Sigmoid colon (tissue), 7 donors: ENCODE data around the gene ZNF329. TPM values are rescaled to one million over a fixed set of nuclear protein-coding genes. Genes with fewer than 3 reads are reported as not detected.

Experiments
- DNase-seq: peaks from one replicate; pipeline ENCODE4 v3.0.0-alpha.2; 2019
- H3K27ac ChIP-seq, 4 donors: fragments of 200-600 bp; sonication (generic); one replicate each; pipeline ENCODE4 v1.5.1; 2016 to 2019; ENCODE audit warnings: mild to moderate bottlenecking in 1 of 4
- H3K27me3 ChIP-seq, 3 donors: fragments of 200-600 bp; sonication (generic); one replicate each; pipeline ENCODE4 v1.5.1; 2019; ENCODE audit warnings: mild to moderate bottlenecking in 1 of 3
- H3K36me3 ChIP-seq, 4 donors: fragments of 200-600 bp; sonication (generic); one replicate each; pipeline ENCODE4 v1.5.1; 2016 to 2019
- H3K4me1 ChIP-seq, 4 donors: fragments of 200-600 bp; sonication (generic); one replicate each; pipeline ENCODE4 v1.5.1; 2017 to 2019
- H3K4me3 ChIP-seq, 4 donors: fragments of 200-600 bp; sonication (generic); one replicate each; pipeline ENCODE4 v1.5.1; 2017 to 2019; ENCODE audit warnings: mild to moderate bottlenecking in 2 of 4, moderate library complexity in 1 of 4
- H3K9me3 ChIP-seq, 4 donors: fragments of 200-600 bp in 3 of 4; sonication (generic) in 3 of 4; one replicate each; pipeline versions ENCODE4 v1.5.1 to v1.6.1; 2013 to 2019
- EP300 ChIP-seq, 4 donors: sonication (generic); formaldehyde crosslinking; IDR thresholded peaks; one replicate each; pipeline ENCODE4 v1.6.1; 2017; ENCODE audit warnings: antibody characterized with exemption in 4 of 4
- POLR2A ChIP-seq, 2 donors: fragments of 450-650 bp; IDR thresholded peaks; one replicate each; pipeline ENCODE4 v1.6.1; 2016; ENCODE audit warnings: antibody characterized with exemption in 2 of 2, mild to moderate bottlenecking in 2 of 2, moderate library complexity in 2 of 2
- POLR2AphosphoS5 ChIP-seq, 4 donors: sonication (generic); formaldehyde crosslinking; IDR thresholded peaks; one replicate each; pipeline ENCODE4 v1.6.1; 2017; ENCODE audit warnings: antibody characterized with exemption in 4 of 4
- WGBS, 2 donors: extraction: QIAGEN DNeasy Blood & Tissue Kit; methylation state at CpG; one replicate each; pipeline ENCODE4 v1.1.7; 2013; 5-methylcytosine and 5-hydroxymethylcytosine counted together
- intact Hi-C: fragments of 100-400 bp; cut with DNase I; formaldehyde crosslinking; loops from one replicate; pipeline ENCODE4 v1.15.1; 2023
- polyA plus RNA-seq, 3 donors: library from polyadenylated mRNA; stranded (reverse); fragments of 200-250 nt; gene quantifications; one replicate each; pipeline ENCODE4 v1.2.3, GENCODE V29; 2013
- total RNA-seq, 4 donors: library from RNA; depleted of rRNA; stranded (reverse); fragments of >200 nt; gene quantifications; one replicate each; pipeline ENCODE4 v1.1.0, GENCODE V29; 2016
- TF ChIP-seq, protein P1 (sequence below), 4 experiments: fragments of 450-650 bp in 3 of 4; fragments of 200-600 bp in 1 of 4; IDR thresholded peaks; one replicate each; pipeline ENCODE4 v1.5.1; 2016 to 2019; ENCODE audit warnings: antibody characterized with exemption in 4 of 4, mild to moderate bottlenecking in 3 of 4, moderate library complexity in 2 of 4
- donor health status: healthy with polysubstance abuse.
- donor health status: Bipolar disorder and iron deficiency.
- donor health status: healthy.

The ZNF329 gene
- total and polyA plus RNA-seq, 7 donors: 1.6 to 10.2 (median 8.2) TPM

DNA sequence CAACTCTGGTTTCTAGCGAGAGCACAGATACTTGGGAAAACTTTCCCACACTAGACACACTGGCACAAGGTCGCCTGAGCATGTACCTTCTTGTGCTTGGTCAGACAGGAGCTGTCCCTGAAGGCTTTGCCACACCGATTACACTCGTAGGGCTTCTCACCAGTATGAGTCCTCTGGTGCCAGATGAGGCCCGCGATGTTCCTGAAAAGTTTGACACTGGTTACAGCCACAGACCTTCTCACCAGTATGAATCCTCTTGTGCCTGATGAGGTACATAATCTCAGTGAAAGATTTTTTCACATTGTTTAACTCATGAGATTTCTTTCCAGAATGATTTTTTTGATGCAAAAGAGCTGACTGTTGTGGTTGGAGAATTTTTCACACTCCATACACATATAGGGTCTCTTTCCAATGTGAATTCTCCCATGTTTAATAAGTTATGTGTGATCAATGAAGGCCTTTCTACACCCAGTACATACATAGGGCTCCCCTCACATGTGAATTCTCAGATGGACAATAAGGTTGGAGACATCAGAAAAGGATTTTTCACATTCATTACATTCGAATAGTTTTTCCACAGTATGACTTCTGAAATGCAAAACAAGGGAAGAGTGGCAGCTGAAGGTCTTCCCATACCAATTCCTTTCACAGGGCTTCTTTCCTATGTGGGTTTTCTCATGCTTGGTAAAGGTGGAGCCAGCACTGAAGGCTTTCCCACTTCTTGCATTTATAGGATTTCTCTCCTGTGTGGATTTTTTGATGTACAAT, 42.6 kb downstream of the ZNF329 start:
- Histone ChIP-seq H3K4me3 (no peak overlapping the region), H3K36me3 (no peaks in the 10 kb centered on the region), H3K9me3 (peaks cover 33 to 76% (median 56%) of the 10 kb centered on the region in 4 donors), H3K27ac (no peak overlapping the region), H3K4me1 (no peaks in the 10 kb centered on the region), H3K27me3 (no peaks in the 10 kb centered on the region)
- 85 to 86% methylated on average over 7 of the region's 7 CpGs for WGBS, 2 donors
- TF ChIP-seq, protein P1, sequence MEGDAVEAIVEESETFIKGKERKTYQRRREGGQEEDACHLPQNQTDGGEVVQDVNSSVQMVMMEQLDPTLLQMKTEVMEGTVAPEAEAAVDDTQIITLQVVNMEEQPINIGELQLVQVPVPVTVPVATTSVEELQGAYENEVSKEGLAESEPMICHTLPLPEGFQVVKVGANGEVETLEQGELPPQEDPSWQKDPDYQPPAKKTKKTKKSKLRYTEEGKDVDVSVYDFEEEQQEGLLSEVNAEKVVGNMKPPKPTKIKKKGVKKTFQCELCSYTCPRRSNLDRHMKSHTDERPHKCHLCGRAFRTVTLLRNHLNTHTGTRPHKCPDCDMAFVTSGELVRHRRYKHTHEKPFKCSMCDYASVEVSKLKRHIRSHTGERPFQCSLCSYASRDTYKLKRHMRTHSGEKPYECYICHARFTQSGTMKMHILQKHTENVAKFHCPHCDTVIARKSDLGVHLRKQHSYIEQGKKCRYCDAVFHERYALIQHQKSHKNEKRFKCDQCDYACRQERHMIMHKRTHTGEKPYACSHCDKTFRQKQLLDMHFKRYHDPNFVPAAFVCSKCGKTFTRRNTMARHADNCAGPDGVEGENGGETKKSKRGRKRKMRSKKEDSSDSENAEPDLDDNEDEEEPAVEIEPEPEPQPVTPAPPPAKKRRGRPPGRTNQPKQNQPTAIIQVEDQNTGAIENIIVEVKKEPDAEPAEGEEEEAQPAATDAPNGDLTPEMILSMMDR (IDR thresholded peaks at IDR 0.05): no peak
- TF ChIP-seq POLR2A (IDR thresholded peaks at IDR 0.05) (no peak), EP300 (IDR thresholded peaks at IDR 0.05) (no peak), POLR2AphosphoS5 (IDR thresholded peaks at IDR 0.05) (no peak)
- intact Hi-C loops: no loop called here
- no peak for DNase-seq

DNA sequence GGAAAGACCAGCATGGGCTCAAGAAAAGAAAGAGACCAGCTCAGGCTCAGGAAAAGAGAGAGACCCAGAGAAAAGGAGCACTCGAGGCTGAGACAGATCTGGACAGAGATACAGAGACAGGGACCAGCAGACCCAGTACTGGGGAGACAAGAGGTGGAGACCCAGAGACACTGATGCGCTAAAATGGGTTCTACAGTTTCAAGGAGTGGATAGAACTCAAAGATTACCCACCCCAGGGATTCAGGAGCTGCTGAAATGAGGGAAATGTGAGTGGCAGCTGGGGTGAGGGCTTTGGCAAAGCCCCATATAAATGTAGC, 51.9 kb downstream of the ZNF329 start:
- WGBS, 2 donors: 21 to 22% methylated on average over 2 of the region's 2 CpGs
- intact Hi-C loops: loop anchor here (2.0 kb wide), 4 partner anchors 40 to 96 kb away; partner anchors contain the start of genes ZNF135 and ZNF606
- Histone ChIP-seq H3K4me3 (peak overlapping the region; percentile 87 to 99 (median 92)), H3K36me3 (no peaks in the 10 kb centered on the region), H3K4me1 (peaks cover 0 to 17% (median 15%) of the 10 kb centered on the region in 4 donors), H3K9me3 (peaks cover 0 to 24% (median 3%) of the 10 kb centered on the region in 4 donors), H3K27me3 (no peaks in the 10 kb centered on the region), H3K27ac (peak overlapping the region; percentile 87 to 94 (median 92))
- DNase-seq: no peak
- TF ChIP-seq, protein P1 (IDR thresholded peaks at IDR 0.05): no peak
- TF ChIP-seq EP300 (IDR thresholded peaks at IDR 0.05) (no peak), POLR2AphosphoS5 (IDR thresholded peaks at IDR 0.05) (no peak), POLR2A (IDR thresholded peaks at IDR 0.05) (no peak)

DNA sequence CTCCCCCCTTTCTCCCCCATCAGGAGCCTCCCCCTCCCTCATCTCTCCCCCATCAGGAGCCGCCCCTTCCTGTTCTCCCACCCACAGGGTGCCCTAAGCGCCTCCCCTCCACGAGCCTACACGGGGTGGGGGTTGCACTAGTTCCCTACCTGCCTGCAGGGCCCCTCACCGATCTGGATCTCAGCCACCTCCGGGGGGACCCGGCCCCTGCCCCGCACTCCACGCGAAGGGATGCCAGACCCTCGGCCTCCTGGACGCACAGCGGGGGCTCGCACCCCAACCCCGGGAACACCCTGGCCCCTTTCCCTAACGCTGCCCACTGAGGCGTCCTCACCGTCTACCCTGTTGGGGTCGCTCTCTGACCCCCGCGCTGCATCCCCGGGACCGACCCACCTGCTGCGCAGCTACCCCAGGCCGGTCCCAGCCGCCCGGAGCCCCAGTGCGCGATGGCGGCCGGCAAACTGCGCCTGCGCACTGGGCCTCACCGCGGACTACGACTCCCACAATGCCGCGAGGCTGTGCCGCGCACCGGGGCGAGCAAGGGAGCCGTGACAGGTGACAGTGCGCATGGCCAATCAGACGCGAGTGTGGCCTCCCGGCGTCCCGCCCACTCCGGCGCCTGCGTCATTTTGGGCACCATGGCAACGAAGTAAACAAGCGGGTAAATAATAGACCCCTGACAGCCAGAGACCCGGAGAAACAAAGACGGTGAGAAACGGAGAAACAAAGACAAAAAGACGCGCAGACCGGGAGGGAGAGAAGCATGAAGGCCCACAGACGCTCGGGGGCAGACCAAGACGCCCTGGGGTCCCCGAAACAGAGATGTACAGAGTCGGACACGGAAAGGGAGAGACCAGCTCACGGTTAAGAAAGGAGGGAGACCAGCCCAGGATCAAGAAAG, 52.6 kb downstream of the ZNF329 start, which contains the start of gene ZSCAN18:
ZSCAN18 (minus strand) TSS at position 451 of the 901 bp plus-strand sequence. CDS start 7,964 bp downstream, outside the sequence.
- H3K36me3 ChIP-seq: no peaks in the 10 kb centered on the region
- peaks cover 0 to 21% (median 3%) of the 10 kb centered on the region in 4 donors for H3K9me3 ChIP-seq
- peaks cover 0 to 17% (median 15%) of the 10 kb centered on the region in 4 donors for H3K4me1 ChIP-seq
- H3K4me3 ChIP-seq: peak within 1 kb of the TSS; percentile 87 to 99 (median 92)
- intact Hi-C loops: loop anchor here (2.0 kb wide), 4 partner anchors 39 to 95 kb away; partner anchors contain the start of genes ZNF135 and ZNF606
- WGBS, 2 donors: 1 to 2% methylated on average over 67 of the region's 67 CpGs
- peak; percentile 99 for DNase-seq
- H3K27ac ChIP-seq: peak within 1 kb of the TSS; percentile 87 to 94 (median 92)
- H3K27me3 ChIP-seq: no peaks in the 10 kb centered on the region
- TF ChIP-seq, protein P1 (IDR thresholded peaks at IDR 0.05): no peak
- TF ChIP-seq POLR2AphosphoS5 (IDR thresholded peaks at IDR 0.05) (peak; percentile 94 to 97 (median 95)), POLR2A (IDR thresholded peaks at IDR 0.05) (peak; percentile 64 to 69), EP300 (IDR thresholded peaks at IDR 0.05) (peak; percentile 32 to 88 (median 57))

DNA sequence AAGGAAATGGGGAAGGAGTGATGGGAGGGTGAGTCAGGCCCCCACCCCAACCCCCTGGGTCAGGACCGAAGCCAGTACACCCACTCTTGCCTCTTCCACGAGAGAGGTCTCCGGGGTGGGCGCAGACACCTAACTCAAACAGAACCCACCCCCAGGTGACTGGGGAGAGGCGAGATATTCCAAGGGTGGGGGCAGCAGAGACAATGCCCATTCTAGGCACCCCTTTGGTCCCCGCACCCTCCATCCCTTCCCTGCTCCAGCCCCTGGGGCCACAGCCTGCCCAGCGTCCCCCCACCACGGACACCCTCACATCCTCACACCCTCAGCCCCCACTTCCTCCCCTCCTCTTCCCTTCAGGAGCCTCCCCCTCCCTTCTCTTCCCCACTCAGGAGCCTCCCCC, 53.2 kb downstream of the ZNF329 start:
- H3K36me3 ChIP-seq: no peaks in the 10 kb centered on the region
- H3K4me3 ChIP-seq: peak overlapping the region; percentile 87 to 99 (median 92)
- 56 to 59% methylated on average over 8 of the region's 8 CpGs for WGBS, 2 donors
- TF ChIP-seq, protein P1 (IDR thresholded peaks at IDR 0.05): no peak
- TF ChIP-seq EP300 (IDR thresholded peaks at IDR 0.05) (no peak), POLR2A (IDR thresholded peaks at IDR 0.05) (no peak), POLR2AphosphoS5 (IDR thresholded peaks at IDR 0.05) (no peak)
- no peaks in the 10 kb centered on the region for H3K27me3 ChIP-seq
- intact Hi-C loops: no loop called here
- H3K4me1 ChIP-seq: peaks cover 0 to 17% (median 15%) of the 10 kb centered on the region in 4 donors
- peak overlapping the region; percentile 87 to 94 (median 92) for H3K27ac ChIP-seq
- DNase-seq: no peak
- H3K9me3 ChIP-seq: peaks cover 0 to 15% (median 1%) of the 10 kb centered on the region in 4 donors
